PC-9 (cell line): ENCODE measurements around the gene LMBRD1. TPM values are rescaled to one million over a fixed set of nuclear protein-coding genes. Genes with fewer than 3 reads are reported as not detected.
"Not testable (repeated sequence)": the region's sequence is repeated elsewhere in the genome, so short reads cannot be mapped to it uniquely, and the experiment has no call there.

Experiments
- BruUV-seq: library from RNA; stranded (reverse); fragments of 400-500 nt; replicated peaks from 2 replicates; lab custom pipeline; 2021; lab: Mats Ljungman, UMichigan
- CTCF ChIA-PET: fragments of 300-600 bp; sonication (Branson Sonifier 250); formaldehyde crosslinking; loops from one replicate; lab custom pipeline; 2022; ENCODE audit warnings: antibody characterized with exemption; lab: Charles Lee
- POLR2A ChIA-PET: fragments of 300-600 bp; sonication (Branson Sonifier 250); formaldehyde crosslinking; loops from one replicate; lab custom pipeline; 2022; ENCODE audit warnings: antibody characterized with exemption; ENCODE audit not compliant: unreplicated experiment; lab: Charles Lee
- DNase-seq, 2 experiments: peaks; one replicate each; pipeline versions ENCODE4 v3.0.0 to v3.0.0-alpha.2; 2015 to 2022; ENCODE audit warnings: mixed read lengths in 1 of 2
- H2AFZ ChIP-seq: fragments of 200-600 bp; sonication (generic); 2 replicates; pipeline ENCODE4 v1.8.1; 2017; ENCODE audit warnings: antibody characterized with exemption
- H3F3A ChIP-seq: fragments of 200-600 bp; sonication (generic); 2 replicates; pipeline ENCODE4 v1.8.1; 2017; ENCODE audit warnings: antibody characterized with exemption, mild to moderate bottlenecking, low read depth; ENCODE audit not compliant: insufficient read depth
- H3K27ac ChIP-seq: fragments of 200-600 bp; sonication (generic); 2 replicates; pipeline ENCODE4 v1.6.1; 2016; ENCODE audit warnings: mixed run types
- H3K27me3 ChIP-seq: fragments of 200-600 bp; sonication (generic); 2 replicates; pipeline ENCODE4 v1.6.1; 2016; ENCODE audit warnings: low read depth, mixed run types; ENCODE audit not compliant: insufficient read depth
- H3K36me3 ChIP-seq: fragments of 200-600 bp; sonication (generic); 2 replicates; pipeline ENCODE4 v1.6.1; 2016; ENCODE audit warnings: low read depth, mixed run types
- H3K4me1 ChIP-seq: fragments of 200-600 bp; sonication (generic); replicated peaks from 2 replicates; pipeline ENCODE4 v1.6.1; 2016; ENCODE audit warnings: mixed run types; ENCODE audit not compliant: insufficient read depth
- H3K4me2 ChIP-seq: fragments of 200-600 bp; sonication (generic); 2 replicates; pipeline ENCODE4 v1.6.1; 2017; ENCODE audit warnings: mixed run types
- H3K4me3 ChIP-seq: fragments of 200-600 bp; sonication (generic); 2 replicates; pipeline ENCODE4 v1.6.1; 2016; ENCODE audit warnings: mixed run types
- H3K79me2 ChIP-seq: fragments of 200-600 bp; sonication (generic); 2 replicates; pipeline ENCODE4 v1.6.1; 2017; ENCODE audit warnings: low read depth, mixed run types
- H3K9me2 ChIP-seq: fragments of 200-600 bp; sonication (generic); 2 replicates; pipeline ENCODE4 v1.8.1; 2017; ENCODE audit warnings: mild to moderate bottlenecking; ENCODE audit not compliant: insufficient read depth
- H3K9me3 ChIP-seq: fragments of 200-600 bp; sonication (generic); 2 replicates; pipeline ENCODE4 v1.8.1; 2016; ENCODE audit warnings: low read depth; ENCODE audit not compliant: insufficient read depth
- H4K20me1 ChIP-seq: fragments of 200-600 bp; sonication (generic); 2 replicates; pipeline ENCODE4 v1.8.1; 2017; ENCODE audit not compliant: insufficient read depth
- EZH2 ChIP-seq: fragments of 200-600 bp; sonication (generic); IDR thresholded peaks from 2 replicates; pipeline ENCODE4 v1.8.0; 2017; ENCODE audit warnings: antibody characterized with exemption, low read depth
- intact Hi-C: fragments of 100-400 bp; cut with micrococcal nuclease; formaldehyde crosslinking; loops from one replicate; pipeline ENCODE4 v1.10.0; 2022; ENCODE audit not compliant: unreplicated experiment
- total RNA-seq: library from RNA; stranded (reverse); gene quantifications from 2 replicates; pipeline ENCODE4 v1.2.3, GENCODE V29; 2021
- TF ChIP-seq, protein P1 (sequence below): fragments of 200-600 bp; sonication (generic); conservative IDR thresholded peaks from 2 replicates; pipeline ENCODE4 v1.6.1; 2017; ENCODE audit warnings: mixed run types, antibody characterized with exemption, mild to moderate bottlenecking, moderate library complexity

LMBRD1 gene
- total RNA-seq, 1 experiment from 2014 or later, result 24.6 TPM

DNA sequence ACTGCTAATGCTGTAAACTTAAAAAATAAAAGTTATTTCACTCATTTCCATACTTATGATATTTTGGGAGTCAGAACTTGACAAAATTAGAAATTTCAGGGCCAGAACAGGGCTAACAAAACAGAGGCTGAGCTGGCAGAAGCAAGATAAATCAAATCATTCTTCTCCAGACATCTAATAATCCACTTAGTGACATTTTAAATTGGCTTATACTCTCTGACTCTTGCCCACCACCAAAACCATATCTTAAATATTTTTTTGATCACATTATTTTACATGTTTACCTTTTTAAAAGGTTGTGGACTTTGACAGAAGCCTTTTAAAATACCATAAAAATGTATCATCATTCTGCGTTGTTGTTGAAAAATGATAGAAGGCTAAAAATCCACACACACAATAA is 116.5 kb downstream of the LMBRD1 start:
- Histone ChIP-seq H3K27me3 (no peaks in the 10 kb centered on the region), H3F3A (no peaks in the 10 kb centered on the region; the same call in 1 of the 2 replicates), H3K27ac (no peak overlapping the region), H3K9me2 (no peaks in the 10 kb centered on the region), H4K20me1 (no peaks in the 10 kb centered on the region), H2AFZ (no peak overlapping the region), H3K36me3 (no peaks in the 10 kb centered on the region; the same call in 1 of the 2 replicates), H3K79me2 (no peaks in the 10 kb centered on the region), H3K9me3 (no peaks in the 10 kb centered on the region), H3K4me2 (no peak overlapping the region), H3K4me3 (no peak overlapping the region), H3K4me1 (peaks cover 12% of the 10 kb centered on the region)
- BruUV-seq, result no TSS peak
- ChIA-PET CTCF (no interaction called here), POLR2A (no interaction called here)
- TF ChIP-seq EZH2, result no peak
- TF ChIP-seq, protein P1, sequence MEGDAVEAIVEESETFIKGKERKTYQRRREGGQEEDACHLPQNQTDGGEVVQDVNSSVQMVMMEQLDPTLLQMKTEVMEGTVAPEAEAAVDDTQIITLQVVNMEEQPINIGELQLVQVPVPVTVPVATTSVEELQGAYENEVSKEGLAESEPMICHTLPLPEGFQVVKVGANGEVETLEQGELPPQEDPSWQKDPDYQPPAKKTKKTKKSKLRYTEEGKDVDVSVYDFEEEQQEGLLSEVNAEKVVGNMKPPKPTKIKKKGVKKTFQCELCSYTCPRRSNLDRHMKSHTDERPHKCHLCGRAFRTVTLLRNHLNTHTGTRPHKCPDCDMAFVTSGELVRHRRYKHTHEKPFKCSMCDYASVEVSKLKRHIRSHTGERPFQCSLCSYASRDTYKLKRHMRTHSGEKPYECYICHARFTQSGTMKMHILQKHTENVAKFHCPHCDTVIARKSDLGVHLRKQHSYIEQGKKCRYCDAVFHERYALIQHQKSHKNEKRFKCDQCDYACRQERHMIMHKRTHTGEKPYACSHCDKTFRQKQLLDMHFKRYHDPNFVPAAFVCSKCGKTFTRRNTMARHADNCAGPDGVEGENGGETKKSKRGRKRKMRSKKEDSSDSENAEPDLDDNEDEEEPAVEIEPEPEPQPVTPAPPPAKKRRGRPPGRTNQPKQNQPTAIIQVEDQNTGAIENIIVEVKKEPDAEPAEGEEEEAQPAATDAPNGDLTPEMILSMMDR, result no peak
- intact Hi-C loops, result no loop called here
- no peak for DNase-seq

DNA sequence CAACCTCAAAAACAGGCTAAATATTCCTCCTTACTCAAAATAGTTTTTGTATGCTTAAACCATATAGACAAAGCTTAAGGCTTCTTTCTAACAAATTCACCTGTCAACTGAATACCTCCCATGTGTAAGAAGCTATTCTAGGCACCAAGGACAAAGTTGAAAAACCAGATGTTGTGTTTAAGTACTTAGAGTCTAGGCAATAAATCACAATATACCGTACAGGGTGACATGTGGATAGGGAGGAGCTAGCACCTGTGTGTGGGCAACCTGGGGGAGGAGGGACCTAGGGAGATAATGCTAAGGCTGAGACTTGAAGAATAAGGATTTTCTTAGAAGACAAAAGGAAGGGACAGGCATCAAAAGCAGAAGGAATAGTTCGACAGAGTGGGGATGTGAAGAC is 123.5 kb downstream of the LMBRD1 start:
- Histone ChIP-seq H3K4me3 (no peak overlapping the region), H3K27ac (no peak overlapping the region), H3K4me1 (peaks cover 1% of the 10 kb centered on the region; the same call in 1 of the 2 replicates), H3K9me2 (no peaks in the 10 kb centered on the region), H4K20me1 (no peaks in the 10 kb centered on the region), H3K79me2 (no peaks in the 10 kb centered on the region), H3K4me2 (no peak overlapping the region), H3F3A (no peaks in the 10 kb centered on the region), H2AFZ (no peak overlapping the region), H3K27me3 (no peaks in the 10 kb centered on the region), H3K9me3 (no peaks in the 10 kb centered on the region), H3K36me3 (no peaks in the 10 kb centered on the region; the same call in 1 of the 2 replicates)
- TF ChIP-seq EZH2, result no peak
- TF ChIP-seq, protein P1, result no peak
- BruUV-seq, result no TSS peak
- intact Hi-C loops, result no loop called here
- DNase-seq, result no peak
- POLR2A ChIA-PET, result interaction anchor here (0.6 kb wide), 1 partner anchor 124 kb away, joined by 4 read pairs; no protein-coding TSS in a partner anchor
- CTCF ChIA-PET, result no interaction called here

DNA sequence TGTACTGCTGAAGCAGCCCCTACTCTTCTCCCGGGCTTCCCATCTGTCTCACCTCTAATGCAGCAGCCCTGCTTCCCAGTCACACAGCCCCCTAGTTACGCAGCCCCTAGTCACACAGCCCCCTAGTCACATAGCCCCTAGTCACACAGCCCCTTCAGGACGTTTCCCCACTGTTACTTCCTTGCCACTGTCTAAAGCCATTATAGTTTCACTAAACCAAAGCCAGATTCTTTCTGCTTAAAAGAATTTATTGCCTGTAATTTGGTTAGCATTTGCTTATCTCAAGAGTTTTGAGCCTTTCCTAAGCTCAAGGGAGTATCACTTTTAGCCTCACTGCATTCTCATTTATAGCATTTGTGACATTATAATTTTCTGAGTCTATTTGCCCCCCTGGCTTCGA is 127.9 kb downstream of the LMBRD1 start:
- no peaks in the 10 kb centered on the region for H3F3A ChIP-seq
- intact Hi-C loops, result no loop called here
- H3K9me3 ChIP-seq, result no peaks in the 10 kb centered on the region
- H3K36me3 ChIP-seq, result no peaks in the 10 kb centered on the region
- H3K27ac ChIP-seq, result no peak overlapping the region
- POLR2A ChIA-PET, result no interaction called here
- H3K4me2 ChIP-seq, result no peak overlapping the region
- no TSS peak for BruUV-seq
- TF ChIP-seq, protein P1, result no peak
- TF ChIP-seq EZH2, result no peak
- no peaks in the 10 kb centered on the region for H3K4me1 ChIP-seq
- H3K9me2 ChIP-seq, result 0 out of 2 replicates have a peak, but pooled peaks cover 5% of the 10 kb centered on the region
- H3K79me2 ChIP-seq, result no peaks in the 10 kb centered on the region
- H4K20me1 ChIP-seq, result no peaks in the 10 kb centered on the region
- H3K4me3 ChIP-seq, result no peak overlapping the region
- no peaks in the 10 kb centered on the region; the same call in 1 of the 2 replicates for H3K27me3 ChIP-seq
- no peak overlapping the region for H2AFZ ChIP-seq
- DNase-seq, result no peak
- CTCF ChIA-PET, result no interaction called here

DNA sequence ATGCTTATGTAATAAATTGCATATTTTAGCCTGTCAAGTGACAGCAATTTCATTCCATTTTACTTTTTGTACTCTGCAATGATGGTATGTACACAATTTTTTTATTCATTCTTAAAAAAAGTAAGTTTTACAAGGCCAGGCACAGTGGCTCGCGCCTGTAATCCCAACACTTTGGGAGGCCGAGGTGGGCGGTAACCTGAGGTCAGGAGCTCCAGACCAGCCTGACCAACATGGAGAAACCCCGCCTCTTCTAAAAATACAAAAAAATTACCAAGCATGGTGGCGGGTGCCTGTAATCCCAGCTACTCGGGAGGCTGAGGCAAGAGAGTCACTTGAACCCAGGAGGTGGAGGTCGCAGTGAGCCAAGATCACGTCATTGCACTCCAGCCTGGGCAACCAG is 130.0 kb downstream of the LMBRD1 start:
- H4K20me1 ChIP-seq, H2AFZ ChIP-seq, DNase-seq, H3F3A ChIP-seq, H3K9me3 ChIP-seq, H3K36me3 ChIP-seq, H3K9me2 ChIP-seq, BruUV-seq, H3K79me2 ChIP-seq, CTCF ChIA-PET, H3K27ac ChIP-seq, intact Hi-C loops, H3K4me3 ChIP-seq, POLR2A ChIA-PET, H3K4me2 ChIP-seq, H3K4me1 ChIP-seq, H3K27me3 ChIP-seq: not testable (repeated sequence)
